Ovary (tissue), 3 donors: ENCODE data around the gene NACAD.

Experiments
- EP300 ChIP-seq: sonication (generic); formaldehyde crosslinking; IDR thresholded peaks from one replicate; pipeline ENCODE4 v1.6.1; 2017; ENCODE audit warnings: antibody characterized with exemption
- TF ChIP-seq, protein P1 (sequence below), 3 donors: fragments of 450-650 bp in 2 of 3; fragments of 200-600 bp in 1 of 3; IDR thresholded peaks; one replicate each; pipeline versions ENCODE4 v1.5.1 to v1.8.0; 2016 to 2022; ENCODE audit warnings: antibody characterized with exemption in 3 of 3, mild to moderate bottlenecking in 1 of 3
- donor health status: DM: no; HTN: no; CAD: no.

DNA sequence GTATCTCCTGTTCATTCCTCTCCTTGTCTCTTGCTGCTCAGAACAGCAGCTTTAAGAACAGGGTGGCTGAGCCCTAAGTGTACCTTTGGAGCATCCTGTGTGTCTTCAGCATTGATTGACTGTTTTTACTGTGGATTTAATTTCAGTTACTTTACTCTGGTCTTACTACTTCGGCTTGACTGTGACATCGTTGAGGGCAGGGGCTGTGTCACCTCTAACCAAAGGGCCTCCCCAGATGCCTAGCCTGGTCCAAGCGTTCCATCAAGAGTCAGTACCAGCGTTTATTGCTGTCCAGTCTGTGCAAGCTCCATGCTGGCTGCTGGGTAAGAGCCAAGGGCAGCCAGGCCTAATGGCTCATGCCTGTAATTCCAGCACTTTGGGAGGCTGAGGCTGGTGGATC is 56.3 kb downstream of the NACAD start:
- TF ChIP-seq, protein P1, sequence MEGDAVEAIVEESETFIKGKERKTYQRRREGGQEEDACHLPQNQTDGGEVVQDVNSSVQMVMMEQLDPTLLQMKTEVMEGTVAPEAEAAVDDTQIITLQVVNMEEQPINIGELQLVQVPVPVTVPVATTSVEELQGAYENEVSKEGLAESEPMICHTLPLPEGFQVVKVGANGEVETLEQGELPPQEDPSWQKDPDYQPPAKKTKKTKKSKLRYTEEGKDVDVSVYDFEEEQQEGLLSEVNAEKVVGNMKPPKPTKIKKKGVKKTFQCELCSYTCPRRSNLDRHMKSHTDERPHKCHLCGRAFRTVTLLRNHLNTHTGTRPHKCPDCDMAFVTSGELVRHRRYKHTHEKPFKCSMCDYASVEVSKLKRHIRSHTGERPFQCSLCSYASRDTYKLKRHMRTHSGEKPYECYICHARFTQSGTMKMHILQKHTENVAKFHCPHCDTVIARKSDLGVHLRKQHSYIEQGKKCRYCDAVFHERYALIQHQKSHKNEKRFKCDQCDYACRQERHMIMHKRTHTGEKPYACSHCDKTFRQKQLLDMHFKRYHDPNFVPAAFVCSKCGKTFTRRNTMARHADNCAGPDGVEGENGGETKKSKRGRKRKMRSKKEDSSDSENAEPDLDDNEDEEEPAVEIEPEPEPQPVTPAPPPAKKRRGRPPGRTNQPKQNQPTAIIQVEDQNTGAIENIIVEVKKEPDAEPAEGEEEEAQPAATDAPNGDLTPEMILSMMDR (IDR thresholded peaks at IDR 0.05): no peak
- no peak for TF ChIP-seq EP300
